ENCODE data around the gene MRTFA.

The MRTFA gene

GRCh38 chr22:40472051-40472450 is 164.5 kb downstream of the MRTFA start:
- Mint-ChIP-seq H3K9me3 (no peaks in the 10 kb centered on the region), H3K36me3 (ENCODE audit: low read depth) (peaks cover 2% of the 10 kb centered on the region)

GRCh38 chr22:40469181-40469580 is 167.3 kb downstream of the MRTFA start:
- Mint-ChIP-seq H3K27ac (no peak overlapping the region), H3K9me3 (no peaks in the 10 kb centered on the region), H3K4me3 (no peak overlapping the region), H3K36me3 (ENCODE audit: low read depth) (peaks cover 2% of the 10 kb centered on the region), H3K4me1 (ENCODE audit: low read depth) (peaks cover 12% of the 10 kb centered on the region), H3K27me3 (ENCODE audit: low read depth) (no peaks in the 10 kb centered on the region)

More at GRCh38 chr22:40472051-40472450, 164.5 kb downstream of the MRTFA start:
- H3K4me3 Mint-ChIP-seq: no peak overlapping the region
- H3K4me1 Mint-ChIP-seq (ENCODE audit: low read depth): peaks cover 7% of the 10 kb centered on the region
- no peak overlapping the region for H3K27ac Mint-ChIP-seq
- no peaks in the 10 kb centered on the region for H3K27me3 Mint-ChIP-seq (ENCODE audit: low read depth)

- H3K4me3 Mint-ChIP-seq: no peak overlapping the region
- no peaks in the 10 kb centered on the region for H3K27me3 Mint-ChIP-seq (ENCODE audit: low read depth)
- peaks cover 2% of the 10 kb centered on the region for H3K36me3 Mint-ChIP-seq (ENCODE audit: low read depth)
- H3K4me1 Mint-ChIP-seq (ENCODE audit: low read depth): peaks cover 16% of the 10 kb centered on the region
- no peaks in the 10 kb centered on the region for H3K9me3 Mint-ChIP-seq
- H3K27ac Mint-ChIP-seq: no peak overlapping the region
These were observed 167.9 kb downstream of the MRTFA start for GRCh38 chr22:40468616-40469015.

GRCh38 chr22:40466976-40467375 is 169.5 kb downstream of the MRTFA start:
- peaks cover 29% of the 10 kb centered on the region for H3K4me1 Mint-ChIP-seq (ENCODE audit: low read depth)
- no peak overlapping the region for H3K27ac Mint-ChIP-seq
- H3K36me3 Mint-ChIP-seq (ENCODE audit: low read depth): peaks cover 8% of the 10 kb centered on the region
- no peaks in the 10 kb centered on the region for H3K27me3 Mint-ChIP-seq (ENCODE audit: low read depth)
- no peak overlapping the region for H3K4me3 Mint-ChIP-seq
- no peaks in the 10 kb centered on the region for H3K9me3 Mint-ChIP-seq

GRCh38 chr22:40463683-40464082 is 172.8 kb downstream of the MRTFA start:
- H3K4me1 Mint-ChIP-seq (ENCODE audit: low read depth): peaks cover 45% of the 10 kb centered on the region
- H3K36me3 Mint-ChIP-seq (ENCODE audit: low read depth): peaks cover 18% of the 10 kb centered on the region
- H3K4me3 Mint-ChIP-seq: peak overlapping the region; percentile 94
- H3K27ac Mint-ChIP-seq: peak overlapping the region; percentile 97
- no peaks in the 10 kb centered on the region for H3K9me3 Mint-ChIP-seq
- no peaks in the 10 kb centered on the region for H3K27me3 Mint-ChIP-seq (ENCODE audit: low read depth)

- Mint-ChIP-seq H3K27me3 (ENCODE audit: low read depth) (no peaks in the 10 kb centered on the region), H3K4me3 (peak overlapping the region; percentile 94)
These were observed 173.4 kb downstream of the MRTFA start for GRCh38 chr22:40463017-40463631.

GRCh38 chr22:40462195-40462984 is 174.1 kb downstream of the MRTFA start:
- peak overlapping the region; percentile 94 for H3K4me3 Mint-ChIP-seq
- H3K4me1 Mint-ChIP-seq (ENCODE audit: low read depth): peaks cover 55% of the 10 kb centered on the region
- H3K27ac Mint-ChIP-seq: peak overlapping the region; percentile 97
- H3K27me3 Mint-ChIP-seq (ENCODE audit: low read depth): no peaks in the 10 kb centered on the region
- no peaks in the 10 kb centered on the region for H3K9me3 Mint-ChIP-seq
- H3K36me3 Mint-ChIP-seq (ENCODE audit: low read depth): peaks cover 23% of the 10 kb centered on the region

More at GRCh38 chr22:40463017-40463631, 173.4 kb downstream of the MRTFA start:
- H3K9me3 Mint-ChIP-seq: no peaks in the 10 kb centered on the region
- peaks cover 21% of the 10 kb centered on the region for H3K36me3 Mint-ChIP-seq (ENCODE audit: low read depth)
- H3K27ac Mint-ChIP-seq: peak overlapping the region; percentile 97
- peaks cover 49% of the 10 kb centered on the region for H3K4me1 Mint-ChIP-seq (ENCODE audit: low read depth)

- Mint-ChIP-seq H3K27ac (no peak overlapping the region), H3K36me3 (ENCODE audit: low read depth) (peaks cover 18% of the 10 kb centered on the region), H3K4me3 (no peak overlapping the region), H3K27me3 (ENCODE audit: low read depth) (no peaks in the 10 kb centered on the region), H3K4me1 (ENCODE audit: low read depth) (peaks cover 39% of the 10 kb centered on the region), H3K9me3 (no peaks in the 10 kb centered on the region)
These were observed 182.8 kb downstream of the MRTFA start for GRCh38 chr22:40453671-40454070.

- Mint-ChIP-seq H3K36me3 (ENCODE audit: low read depth) (peaks cover 13% of the 10 kb centered on the region), H3K27me3 (ENCODE audit: low read depth) (no peaks in the 10 kb centered on the region), H3K27ac (no peak overlapping the region), H3K4me1 (ENCODE audit: low read depth) (peaks cover 35% of the 10 kb centered on the region), H3K9me3 (no peaks in the 10 kb centered on the region), H3K4me3 (no peak overlapping the region)
These were observed 183.6 kb downstream of the MRTFA start for GRCh38 chr22:40452730-40453487.

- H3K27me3 Mint-ChIP-seq (ENCODE audit: low read depth): no peaks in the 10 kb centered on the region
- H3K4me3 Mint-ChIP-seq: peak overlapping the region; percentile 52
- H3K36me3 Mint-ChIP-seq (ENCODE audit: low read depth): peaks cover 13% of the 10 kb centered on the region
- H3K4me1 Mint-ChIP-seq (ENCODE audit: low read depth): peaks cover 29% of the 10 kb centered on the region
- H3K9me3 Mint-ChIP-seq: no peaks in the 10 kb centered on the region
- peak overlapping the region; percentile 21 for H3K27ac Mint-ChIP-seq
These were observed 185.3 kb downstream of the MRTFA start for GRCh38 chr22:40451210-40451609.

- no peak overlapping the region for H3K27ac Mint-ChIP-seq
- no peak overlapping the region for H3K4me3 Mint-ChIP-seq
- H3K9me3 Mint-ChIP-seq: no peaks in the 10 kb centered on the region
- peaks cover 29% of the 10 kb centered on the region for H3K4me1 Mint-ChIP-seq (ENCODE audit: low read depth)
- no peaks in the 10 kb centered on the region for H3K27me3 Mint-ChIP-seq (ENCODE audit: low read depth)
- H3K36me3 Mint-ChIP-seq (ENCODE audit: low read depth): peaks cover 16% of the 10 kb centered on the region
These were observed 185.9 kb downstream of the MRTFA start for GRCh38 chr22:40450616-40451015.

- Mint-ChIP-seq H3K36me3 (ENCODE audit: low read depth) (peaks cover 19% of the 10 kb centered on the region), H3K27ac (no peak overlapping the region)
These were observed 186.9 kb downstream of the MRTFA start for GRCh38 chr22:40449676-40450035.

GRCh38 chr22:40446203-40446602 is 190.3 kb downstream of the MRTFA start:
- H3K4me1 Mint-ChIP-seq (ENCODE audit: low read depth): peaks cover 14% of the 10 kb centered on the region

More at GRCh38 chr22:40449676-40450035, 186.9 kb downstream of the MRTFA start:
- Mint-ChIP-seq H3K4me1 (ENCODE audit: low read depth) (peaks cover 29% of the 10 kb centered on the region), H3K4me3 (no peak overlapping the region), H3K9me3 (no peaks in the 10 kb centered on the region), H3K27me3 (ENCODE audit: low read depth) (no peaks in the 10 kb centered on the region)

GRCh38 chr22:40444178-40444831 is 192.2 kb downstream of the MRTFA start:
- H3K27ac Mint-ChIP-seq: no peak overlapping the region
- no peaks in the 10 kb centered on the region for H3K9me3 Mint-ChIP-seq
- peaks cover 13% of the 10 kb centered on the region for H3K4me1 Mint-ChIP-seq (ENCODE audit: low read depth)

More at GRCh38 chr22:40446203-40446602, 190.3 kb downstream of the MRTFA start:
- Mint-ChIP-seq H3K4me3 (no peak overlapping the region), H3K9me3 (no peaks in the 10 kb centered on the region), H3K36me3 (ENCODE audit: low read depth) (peaks cover 17% of the 10 kb centered on the region), H3K27ac (no peak overlapping the region), H3K27me3 (ENCODE audit: low read depth) (no peaks in the 10 kb centered on the region)

More at GRCh38 chr22:40444178-40444831, 192.2 kb downstream of the MRTFA start:
- Mint-ChIP-seq H3K27me3 (ENCODE audit: low read depth) (no peaks in the 10 kb centered on the region), H3K4me3 (no peak overlapping the region), H3K36me3 (ENCODE audit: low read depth) (peaks cover 16% of the 10 kb centered on the region)
